PC-9 (cell line): ENCODE results near the gene NIPAL1. TPM values are rescaled to one million over a fixed set of nuclear protein-coding genes. Genes with fewer than 3 reads are reported as not detected.

Experiments
- BruUV-seq: library from RNA; stranded (reverse); fragments of 400-500 nt; replicated peaks from 2 replicates; lab custom pipeline; 2021; lab: Mats Ljungman, UMichigan
- CTCF ChIA-PET: fragments of 300-600 bp; sonication (Branson Sonifier 250); formaldehyde crosslinking; loops from one replicate; lab custom pipeline; 2022; ENCODE audit warnings: antibody characterized with exemption; lab: Charles Lee
- POLR2A ChIA-PET: fragments of 300-600 bp; sonication (Branson Sonifier 250); formaldehyde crosslinking; loops from one replicate; lab custom pipeline; 2022; ENCODE audit warnings: antibody characterized with exemption; ENCODE audit not compliant: unreplicated experiment; lab: Charles Lee
- DNase-seq, 2 experiments: peaks; one replicate each; pipeline versions ENCODE4 v3.0.0 to v3.0.0-alpha.2; 2015 to 2022; ENCODE audit warnings: mixed read lengths in 1 of 2
- H2AFZ ChIP-seq: fragments of 200-600 bp; sonication (generic); 2 replicates; pipeline ENCODE4 v1.8.1; 2017; ENCODE audit warnings: antibody characterized with exemption
- H3F3A ChIP-seq: fragments of 200-600 bp; sonication (generic); 2 replicates; pipeline ENCODE4 v1.8.1; 2017; ENCODE audit warnings: antibody characterized with exemption, mild to moderate bottlenecking, low read depth; ENCODE audit not compliant: insufficient read depth
- H3K27ac ChIP-seq: fragments of 200-600 bp; sonication (generic); 2 replicates; pipeline ENCODE4 v1.6.1; 2016; ENCODE audit warnings: mixed run types
- H3K27me3 ChIP-seq: fragments of 200-600 bp; sonication (generic); 2 replicates; pipeline ENCODE4 v1.6.1; 2016; ENCODE audit warnings: low read depth, mixed run types; ENCODE audit not compliant: insufficient read depth
- H3K36me3 ChIP-seq: fragments of 200-600 bp; sonication (generic); 2 replicates; pipeline ENCODE4 v1.6.1; 2016; ENCODE audit warnings: low read depth, mixed run types
- H3K4me1 ChIP-seq: fragments of 200-600 bp; sonication (generic); replicated peaks from 2 replicates; pipeline ENCODE4 v1.6.1; 2016; ENCODE audit warnings: mixed run types; ENCODE audit not compliant: insufficient read depth
- H3K4me2 ChIP-seq: fragments of 200-600 bp; sonication (generic); 2 replicates; pipeline ENCODE4 v1.6.1; 2017; ENCODE audit warnings: mixed run types
- H3K4me3 ChIP-seq: fragments of 200-600 bp; sonication (generic); 2 replicates; pipeline ENCODE4 v1.6.1; 2016; ENCODE audit warnings: mixed run types
- H3K79me2 ChIP-seq: fragments of 200-600 bp; sonication (generic); 2 replicates; pipeline ENCODE4 v1.6.1; 2017; ENCODE audit warnings: low read depth, mixed run types
- H3K9me2 ChIP-seq: fragments of 200-600 bp; sonication (generic); 2 replicates; pipeline ENCODE4 v1.8.1; 2017; ENCODE audit warnings: mild to moderate bottlenecking; ENCODE audit not compliant: insufficient read depth
- H3K9me3 ChIP-seq: fragments of 200-600 bp; sonication (generic); 2 replicates; pipeline ENCODE4 v1.8.1; 2016; ENCODE audit warnings: low read depth; ENCODE audit not compliant: insufficient read depth
- H4K20me1 ChIP-seq: fragments of 200-600 bp; sonication (generic); 2 replicates; pipeline ENCODE4 v1.8.1; 2017; ENCODE audit not compliant: insufficient read depth
- CTCF ChIP-seq: fragments of 200-600 bp; sonication (generic); conservative IDR thresholded peaks from 2 replicates; pipeline ENCODE4 v1.6.1; 2017; ENCODE audit warnings: mixed run types, antibody characterized with exemption, mild to moderate bottlenecking, moderate library complexity
- EZH2 ChIP-seq: fragments of 200-600 bp; sonication (generic); IDR thresholded peaks from 2 replicates; pipeline ENCODE4 v1.8.0; 2017; ENCODE audit warnings: antibody characterized with exemption, low read depth
- intact Hi-C: fragments of 100-400 bp; cut with micrococcal nuclease; formaldehyde crosslinking; loops from one replicate; pipeline ENCODE4 v1.10.0; 2022; ENCODE audit not compliant: unreplicated experiment
- total RNA-seq: library from RNA; stranded (reverse); gene quantifications from 2 replicates; pipeline ENCODE4 v1.2.3, GENCODE V29; 2021

The NIPAL1 gene
- total RNA-seq, 1 experiment from 2014 or later = 8.2 TPM

- Histone ChIP-seq H3K9me2 (no peaks in the 10 kb centered on the region), H3K36me3 (no peaks in the 10 kb centered on the region), H3K4me3 (no peak overlapping the region), H4K20me1 (no peaks in the 10 kb centered on the region), H3K4me1 (peaks cover 5% of the 10 kb centered on the region), H3F3A (no peaks in the 10 kb centered on the region), H3K27ac (no peak overlapping the region), H3K9me3 (no peaks in the 10 kb centered on the region), H3K4me2 (no peak overlapping the region), H3K27me3 (no peaks in the 10 kb centered on the region), H2AFZ (no peak overlapping the region), H3K79me2 (no peaks in the 10 kb centered on the region)
- intact Hi-C loops = no loop called here
- CTCF ChIA-PET = no interaction called here
- no TSS peak for BruUV-seq
- DNase-seq = no peak
- POLR2A ChIA-PET = no interaction called here
- TF ChIP-seq EZH2 = no peak
- no peak for TF ChIP-seq CTCF
Observed at GRCh38 chr4:48064349-48064748, 47.8 kb downstream of the NIPAL1 start.

GRCh38 chr4:48065587-48066052, 49.0 kb downstream of the NIPAL1 start:
- H3F3A ChIP-seq = no peaks in the 10 kb centered on the region
- intact Hi-C loops = no loop called here
- no peaks in the 10 kb centered on the region for H3K9me2 ChIP-seq
- ChIA-PET CTCF (no interaction called here), POLR2A (interaction anchor here (0.6 kb wide), 1 partner anchor 809 kb away, joined by 7 read pairs; no protein-coding TSS in a partner anchor)
- TF ChIP-seq EZH2 (no peak), CTCF (no peak)
- BruUV-seq = no TSS peak
- no peaks in the 10 kb centered on the region for H3K27me3 ChIP-seq
- no peak overlapping the region for H3K4me3 ChIP-seq
- H2AFZ ChIP-seq = no peak overlapping the region
- H3K4me2 ChIP-seq = no peak overlapping the region
- H3K36me3 ChIP-seq = no peaks in the 10 kb centered on the region
- no peaks in the 10 kb centered on the region for H4K20me1 ChIP-seq
- no peaks in the 10 kb centered on the region for H3K9me3 ChIP-seq
- no peaks in the 10 kb centered on the region for H3K4me1 ChIP-seq
- no peak overlapping the region for H3K27ac ChIP-seq
- H3K79me2 ChIP-seq = no peaks in the 10 kb centered on the region
- DNase-seq = no peak

GRCh38 chr4:48067536-48067935, 51.0 kb downstream of the NIPAL1 start:
- H3K4me1 ChIP-seq = no peaks in the 10 kb centered on the region; the same call in 1 of the 2 replicates
- POLR2A ChIA-PET = no interaction called here
- no TSS peak for BruUV-seq

More at GRCh38 chr4:48067536-48067935, 51.0 kb downstream of the NIPAL1 start:
- intact Hi-C loops = no loop called here
- CTCF ChIA-PET = no interaction called here
- TF ChIP-seq CTCF (no peak), EZH2 (no peak)
- Histone ChIP-seq H3F3A (no peaks in the 10 kb centered on the region; the same call in 1 of the 2 replicates), H3K27me3 (no peaks in the 10 kb centered on the region), H3K4me3 (no peak overlapping the region), H3K9me2 (no peaks in the 10 kb centered on the region), H3K27ac (no peak overlapping the region), H3K4me2 (no peak overlapping the region), H3K9me3 (no peaks in the 10 kb centered on the region), H3K79me2 (no peaks in the 10 kb centered on the region), H3K36me3 (no peaks in the 10 kb centered on the region), H2AFZ (no peak overlapping the region), H4K20me1 (no peaks in the 10 kb centered on the region)
- DNase-seq = no peak
